Globus pallidus (tissue), 1 donor: ENCODE data around the gene TPX2.

Experiments used
- DNase-seq: peaks from one replicate; pipeline ENCODE4 v3.0.0-alpha.2; 2015; ENCODE audit warnings: low spot score

Gene TPX2

GRCh38 chr20:31849306-31849930 lies 110.3 kb downstream of the TPX2 start:
- no peak for DNase-seq
